Esophagus mucosa (tissue), 1 donor: ENCODE measurements around the gene ARMCX6. TPM values are rescaled to one million over a fixed set of nuclear protein-coding genes. Genes with fewer than 3 reads are reported as not detected.
"Not testable (repeated sequence)": the region's sequence is repeated elsewhere in the genome, so short reads cannot be mapped to it uniquely, and the experiment has no call there.

ENCODE experiments used
- ATAC-seq: fragments of 200-7000 bp; cut with Tn5 transposase; one replicate; pipeline ENCODE4 v1.9.1; 2020
- total RNA-seq: library from RNA; stranded (reverse); gene quantifications from one replicate; pipeline ENCODE4 v1.2.4, GENCODE V29; 2023
- donor health status: DM: yes; HTN: yes; CAD: no.

Gene ARMCX6
- total RNA-seq: 27.9 TPM

GRCh38 chrX:101617211-101618191 is at the start of gene ARMCX6:
Gene ARMCX6, minus strand, starts transcription at chrX:101618000. Its CDS starts 1,380 bp downstream, at chrX:101616620.
- peak; percentile 76 for ATAC-seq

- no peak for ATAC-seq
These were observed 41.8 kb upstream of the ARMCX6 start, which contains the start of gene ARMCX2 for GRCh38 chrX:101659601-101660063. Gene ARMCX2, minus strand, starts transcription at chrX:101659850. Its CDS starts 2,262 bp downstream, at chrX:101657588.

- ATAC-seq: peak; percentile 52
These were observed 41.1 kb upstream of the ARMCX6 start for GRCh38 chrX:101658661-101659491.

GRCh38 chrX:101657495-101657894 is 39.7 kb upstream of the ARMCX6 start:
- peak; percentile 69 for ATAC-seq

GRCh38 chrX:101656817-101657216 is 39.0 kb upstream of the ARMCX6 start:
- no peak for ATAC-seq

GRCh38 chrX:101655534-101655933 is 37.7 kb upstream of the ARMCX6 start:
- ATAC-seq: no peak

- ATAC-seq: not testable (repeated sequence)
These were observed 29.9 kb upstream of the ARMCX6 start for GRCh38 chrX:101647716-101648115.

- ATAC-seq: peak; percentile 20
These were observed 24.3 kb upstream of the ARMCX6 start for GRCh38 chrX:101642093-101642492.

- ATAC-seq: no peak
These were observed 21.8 kb upstream of the ARMCX6 start for GRCh38 chrX:101639583-101639982.

- no peak for ATAC-seq
These were observed 1.6 kb upstream of the ARMCX6 start for GRCh38 chrX:101619364-101619763.

- ATAC-seq: no peak
These were observed 12.1 kb downstream of the ARMCX6 start for GRCh38 chrX:101605728-101606127.

- ATAC-seq: no peak
These were observed 12.7 kb downstream of the ARMCX6 start for GRCh38 chrX:101605146-101605545.

- no peak for ATAC-seq
These were observed 15.7 kb downstream of the ARMCX6 start for GRCh38 chrX:101602077-101602476.

GRCh38 chrX:101599592-101599991 is 18.2 kb downstream of the ARMCX6 start:
- not testable (repeated sequence) for ATAC-seq

- peak; percentile 63 for ATAC-seq
These were observed 21.9 kb downstream of the ARMCX6 start for GRCh38 chrX:101595739-101596419.

Other genes with a start within 250 kb of the ARMCX6 start
- 1.0 TPM for gene BTK, start 231.8 kb downstream of the ARMCX6 start, total RNA-seq
- gene RPL36A, start 227.0 kb downstream of the ARMCX6 start, total RNA-seq: 361 TPM
- 16.9 TPM for gene GLA, start 210.1 kb downstream of the ARMCX6 start, total RNA-seq
- 31.5 TPM for gene HNRNPH2, start 209.8 kb downstream of the ARMCX6 start, total RNA-seq
- gene ARMCX4, start 132.5 kb downstream of the ARMCX6 start, total RNA-seq: 3.1 TPM
- gene ARMCX1, start 67.5 kb downstream of the ARMCX6 start, total RNA-seq: 3.0 TPM
- gene ARMCX3, start 5.2 kb upstream of the ARMCX6 start, total RNA-seq: 5.4 TPM
- 3.4 TPM for gene ARMCX2, start 41.9 kb upstream of the ARMCX6 start, total RNA-seq